Activated naive CD4-positive, alpha-beta T cell treated with anti-CD3 and anti-CD28 coated beads, Interleukin-2, amount 10 ng/mL, durations not matched to agents 7 days and 5 days (primary cell): Measurements from ENCODE around the gene RAD51B.

Experiments
- CTCF ChIA-PET: fragments of 350-600 bp; sonication (Branson Sonifier 250); formaldehyde crosslinking; loops from one replicate; lab custom pipeline; 2021; ENCODE audit warnings: antibody characterized with exemption; lab: Charles Lee
- DNase-seq: peaks from one replicate; pipeline ENCODE4 v3.0.0-alpha.2; 2020
- H3K27ac Mint-ChIP-seq: one replicate; pipeline ENCODE4 v1.8.0; 2021; ENCODE audit warnings: mild to moderate bottlenecking, moderate library complexity, mixed read lengths
- H3K27me3 Mint-ChIP-seq: one replicate; pipeline ENCODE4 v1.8.0; 2021; ENCODE audit warnings: mild to moderate bottlenecking, mixed read lengths
- H3K36me3 Mint-ChIP-seq: one replicate; pipeline ENCODE4 v1.8.0; 2021; ENCODE audit warnings: mixed read lengths
- H3K4me1 Mint-ChIP-seq: one replicate; pipeline ENCODE4 v1.8.0; 2021; ENCODE audit warnings: mixed read lengths
- H3K4me3 Mint-ChIP-seq: one replicate; pipeline ENCODE4 v1.8.0; 2021; ENCODE audit warnings: mild to moderate bottlenecking, moderate library complexity, mixed read lengths
- H3K9me3 Mint-ChIP-seq: one replicate; pipeline ENCODE4 v1.8.0; 2021; ENCODE audit warnings: mixed read lengths

The RAD51B gene

GRCh38 chr14:68702578-68702977 lies 883.0 kb downstream of the RAD51B start:
- H3K4me1 Mint-ChIP-seq = no peaks in the 10 kb centered on the region
- no peak overlapping the region for H3K27ac Mint-ChIP-seq
- CTCF ChIA-PET = interaction anchor here (1.0 kb wide), 1 partner anchor 23 kb away, joined by 3 read pairs; no protein-coding TSS in a partner anchor
- no peaks in the 10 kb centered on the region for H3K36me3 Mint-ChIP-seq
- H3K27me3 Mint-ChIP-seq = peaks cover 21% of the 10 kb centered on the region
- peak; percentile 5 for DNase-seq
- no peaks in the 10 kb centered on the region for H3K9me3 Mint-ChIP-seq
- H3K4me3 Mint-ChIP-seq = no peak overlapping the region

- H3K9me3 Mint-ChIP-seq = no peaks in the 10 kb centered on the region
- H3K4me1 Mint-ChIP-seq = no peaks in the 10 kb centered on the region
- H3K36me3 Mint-ChIP-seq = no peaks in the 10 kb centered on the region
- no peak overlapping the region for H3K4me3 Mint-ChIP-seq
- H3K27ac Mint-ChIP-seq = no peak overlapping the region
- DNase-seq = peak; percentile 20
- CTCF ChIA-PET = no interaction called here
- H3K27me3 Mint-ChIP-seq = peaks cover 21% of the 10 kb centered on the region
Measured at GRCh38 chr14:68703093-68703492, 883.5 kb downstream of the RAD51B start.

GRCh38 chr14:68704736-68705720 lies 885.4 kb downstream of the RAD51B start:
- CTCF ChIA-PET = no interaction called here
- H3K27ac Mint-ChIP-seq = no peak overlapping the region
- DNase-seq = peak; percentile 14
- no peaks in the 10 kb centered on the region for H3K4me1 Mint-ChIP-seq
- no peaks in the 10 kb centered on the region for H3K36me3 Mint-ChIP-seq
- peaks cover 25% of the 10 kb centered on the region for H3K27me3 Mint-ChIP-seq
- H3K9me3 Mint-ChIP-seq = no peaks in the 10 kb centered on the region
- H3K4me3 Mint-ChIP-seq = no peak overlapping the region

- Mint-ChIP-seq H3K4me3 (no peak overlapping the region), H3K27ac (no peak overlapping the region), H3K27me3 (peaks cover 25% of the 10 kb centered on the region), H3K4me1 (no peaks in the 10 kb centered on the region), H3K36me3 (no peaks in the 10 kb centered on the region), H3K9me3 (no peaks in the 10 kb centered on the region)
- DNase-seq = peak; percentile 9
- CTCF ChIA-PET = no interaction called here
Measured at GRCh38 chr14:68705741-68706283, 886.2 kb downstream of the RAD51B start.

- peaks cover 9% of the 10 kb centered on the region for H3K4me1 Mint-ChIP-seq
- no peak overlapping the region for H3K27ac Mint-ChIP-seq
Measured at GRCh38 chr14:68707482-68707881, 887.9 kb downstream of the RAD51B start.

GRCh38 chr14:68708343-68708742 lies 888.8 kb downstream of the RAD51B start:
- Mint-ChIP-seq H3K9me3 (no peaks in the 10 kb centered on the region), H3K27me3 (peaks cover 25% of the 10 kb centered on the region), H3K36me3 (no peaks in the 10 kb centered on the region), H3K4me3 (no peak overlapping the region), H3K4me1 (peaks cover 10% of the 10 kb centered on the region), H3K27ac (no peak overlapping the region)
- CTCF ChIA-PET = no interaction called here
- peak; percentile 18 for DNase-seq

More at GRCh38 chr14:68707482-68707881, 887.9 kb downstream of the RAD51B start:
- DNase-seq = no peak
- Mint-ChIP-seq H3K36me3 (no peaks in the 10 kb centered on the region), H3K9me3 (no peaks in the 10 kb centered on the region), H3K27me3 (peaks cover 25% of the 10 kb centered on the region), H3K4me3 (no peak overlapping the region)
- CTCF ChIA-PET = no interaction called here

- peaks cover 10% of the 10 kb centered on the region for H3K4me1 Mint-ChIP-seq
- H3K36me3 Mint-ChIP-seq = no peaks in the 10 kb centered on the region
- H3K4me3 Mint-ChIP-seq = no peak overlapping the region
- peaks cover 25% of the 10 kb centered on the region for H3K27me3 Mint-ChIP-seq
- CTCF ChIA-PET = no interaction called here
- DNase-seq = no peak
- no peak overlapping the region for H3K27ac Mint-ChIP-seq
- H3K9me3 Mint-ChIP-seq = no peaks in the 10 kb centered on the region
Measured at GRCh38 chr14:68709007-68709406, 889.4 kb downstream of the RAD51B start.

GRCh38 chr14:68710776-68711175 lies 891.2 kb downstream of the RAD51B start:
- H3K36me3 Mint-ChIP-seq = no peaks in the 10 kb centered on the region
- CTCF ChIA-PET = no interaction called here
- DNase-seq = peak; percentile 19
- H3K4me3 Mint-ChIP-seq = no peak overlapping the region
- no peaks in the 10 kb centered on the region for H3K9me3 Mint-ChIP-seq
- peaks cover 17% of the 10 kb centered on the region for H3K4me1 Mint-ChIP-seq
- H3K27me3 Mint-ChIP-seq = peaks cover 11% of the 10 kb centered on the region
- H3K27ac Mint-ChIP-seq = no peak overlapping the region

GRCh38 chr14:68711561-68712309 lies 892.2 kb downstream of the RAD51B start:
- peak; percentile 18 for DNase-seq
- Mint-ChIP-seq H3K27ac (no peak overlapping the region), H3K9me3 (no peaks in the 10 kb centered on the region), H3K27me3 (peaks cover 8% of the 10 kb centered on the region), H3K4me3 (no peak overlapping the region), H3K36me3 (no peaks in the 10 kb centered on the region), H3K4me1 (peaks cover 17% of the 10 kb centered on the region)
- CTCF ChIA-PET = no interaction called here

- CTCF ChIA-PET = no interaction called here
- Mint-ChIP-seq H3K36me3 (no peaks in the 10 kb centered on the region), H3K27ac (no peak overlapping the region), H3K4me1 (peaks cover 17% of the 10 kb centered on the region), H3K27me3 (peaks cover 4% of the 10 kb centered on the region), H3K9me3 (no peaks in the 10 kb centered on the region), H3K4me3 (no peak overlapping the region)
- DNase-seq = peak; percentile 8
Measured at GRCh38 chr14:68712703-68713370, 893.3 kb downstream of the RAD51B start.

GRCh38 chr14:68713782-68714181 lies 894.2 kb downstream of the RAD51B start:
- peak; percentile 7 for DNase-seq
- Mint-ChIP-seq H3K4me1 (peaks cover 17% of the 10 kb centered on the region), H3K9me3 (no peaks in the 10 kb centered on the region), H3K27ac (no peak overlapping the region), H3K4me3 (no peak overlapping the region), H3K36me3 (no peaks in the 10 kb centered on the region), H3K27me3 (no peaks in the 10 kb centered on the region)
- CTCF ChIA-PET = interaction anchor here (1.3 to 6.7 kb wide), 2 partner anchors 19 to 76 kb away, joined by 3 to 43 read pairs; no protein-coding TSS in a partner anchor

GRCh38 chr14:68714991-68715924 lies 895.7 kb downstream of the RAD51B start:
- Mint-ChIP-seq H3K9me3 (peaks cover 6% of the 10 kb centered on the region), H3K36me3 (peaks cover 2% of the 10 kb centered on the region), H3K4me3 (no peak overlapping the region), H3K4me1 (peaks cover 29% of the 10 kb centered on the region), H3K27me3 (no peaks in the 10 kb centered on the region), H3K27ac (no peak overlapping the region)
- CTCF ChIA-PET = interaction anchor here (0.6 to 6.7 kb wide), 10 partner anchors 13 to 776 kb away, joined by 3 to 43 read pairs (median 3); no protein-coding TSS in a partner anchor
- peak; percentile 27 for DNase-seq

- H3K27ac Mint-ChIP-seq = no peak overlapping the region
- H3K9me3 Mint-ChIP-seq = peaks cover 9% of the 10 kb centered on the region
- no peak for DNase-seq
- H3K36me3 Mint-ChIP-seq = peaks cover 4% of the 10 kb centered on the region
- H3K4me3 Mint-ChIP-seq = no peak overlapping the region
- H3K27me3 Mint-ChIP-seq = no peaks in the 10 kb centered on the region
- peaks cover 35% of the 10 kb centered on the region for H3K4me1 Mint-ChIP-seq
- CTCF ChIA-PET = interaction anchor here (0.9 to 6.7 kb wide), 4 partner anchors 12 to 128 kb away, joined by 3 to 43 read pairs (median 3); no protein-coding TSS in a partner anchor
Measured at GRCh38 chr14:68716698-68717097, 897.1 kb downstream of the RAD51B start.
